Activated CD4-positive, alpha-beta T cell treated with anti-CD3 and anti-CD28 coated beads, Interleukin-2, Interleukin-4, amounts not matched to agents 100 ng/mL and 50 ng/mL, durations not matched to agents 16 hours and 8 hours (primary cell): ENCODE results near the gene KHDC4.
"Not testable (repeated sequence)": the region's sequence is repeated elsewhere in the genome, so short reads cannot be mapped to it uniquely, and the experiment has no call there.

ENCODE experiments used
- DNase-seq: peaks from one replicate; pipeline ENCODE4 v3.0.0-alpha.2; 2020; ENCODE audit warnings: low spot score

Gene KHDC4

DNA sequence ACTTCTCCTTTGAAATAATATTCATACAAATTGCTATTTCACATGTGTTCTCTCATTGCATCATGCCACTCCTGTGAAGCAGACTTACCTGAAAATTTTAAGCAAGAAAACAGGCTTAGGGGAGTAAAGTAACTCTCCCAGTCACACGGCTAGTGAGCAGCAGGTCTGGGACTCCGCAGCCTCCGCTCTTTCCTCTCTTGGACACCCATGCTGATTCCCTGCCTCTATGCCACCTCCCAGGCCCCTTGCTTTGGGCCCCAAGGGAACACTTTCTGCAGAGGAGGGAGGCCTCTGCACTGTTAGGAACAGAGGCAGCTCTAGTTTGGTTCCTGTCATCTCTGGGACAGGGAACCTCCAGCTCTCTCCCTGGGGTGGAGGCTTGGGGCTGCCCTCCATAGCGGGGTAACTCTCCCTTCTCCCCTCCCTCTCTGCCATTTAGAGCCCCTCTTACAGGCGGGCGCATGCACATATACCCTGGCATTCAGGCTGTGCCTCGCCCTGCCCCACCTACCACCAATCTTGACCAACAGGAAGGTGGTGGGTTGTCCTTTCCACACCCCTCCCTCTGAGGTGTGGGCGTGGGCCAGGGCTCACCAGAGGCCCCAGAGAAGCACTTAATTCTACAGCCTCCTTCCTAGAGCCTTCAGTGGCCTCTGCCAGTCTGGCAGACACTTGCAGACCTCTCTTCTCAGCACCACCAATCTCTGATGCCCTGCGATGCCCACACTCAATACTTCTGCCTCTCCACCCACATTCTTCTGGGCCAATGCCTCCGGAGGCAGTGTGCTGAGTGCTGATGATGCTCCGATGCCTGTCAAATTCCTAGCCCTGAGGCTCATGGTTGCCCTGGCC is 7.0 kb upstream of the KHDC4 start, which contains the start of gene RXFP4:
Gene RXFP4 (plus strand): TSS at position 646 of the 852 bp plus-strand sequence. CDS start 72 bp downstream, at position 718.
- no peak for DNase-seq

DNA sequence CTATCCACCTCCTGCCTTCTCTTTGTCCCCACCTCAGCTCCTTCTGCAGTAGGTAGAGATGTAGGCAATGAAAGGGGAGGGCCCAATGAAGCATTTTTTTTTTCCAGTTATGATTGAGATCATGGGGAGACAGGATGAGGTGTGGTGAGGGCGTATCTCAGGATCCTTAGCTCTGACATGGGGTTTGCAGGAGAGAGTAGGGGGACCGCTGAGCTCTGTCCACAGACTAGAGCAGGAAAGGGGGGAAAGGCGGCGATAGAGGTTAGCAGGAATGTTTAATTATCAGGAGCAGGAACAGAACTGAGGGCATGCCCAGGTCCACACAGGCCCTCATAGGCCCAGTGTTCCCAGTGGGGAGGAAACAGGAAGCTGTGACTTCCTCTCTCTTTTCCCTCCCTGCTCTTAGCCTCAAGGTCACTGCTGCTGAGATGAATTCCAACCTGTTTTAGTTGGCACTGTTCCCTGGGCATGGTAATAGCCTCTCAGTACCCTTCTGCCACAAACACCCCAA is 6.3 kb upstream of the KHDC4 start:
- DNase-seq: no peak

DNA sequence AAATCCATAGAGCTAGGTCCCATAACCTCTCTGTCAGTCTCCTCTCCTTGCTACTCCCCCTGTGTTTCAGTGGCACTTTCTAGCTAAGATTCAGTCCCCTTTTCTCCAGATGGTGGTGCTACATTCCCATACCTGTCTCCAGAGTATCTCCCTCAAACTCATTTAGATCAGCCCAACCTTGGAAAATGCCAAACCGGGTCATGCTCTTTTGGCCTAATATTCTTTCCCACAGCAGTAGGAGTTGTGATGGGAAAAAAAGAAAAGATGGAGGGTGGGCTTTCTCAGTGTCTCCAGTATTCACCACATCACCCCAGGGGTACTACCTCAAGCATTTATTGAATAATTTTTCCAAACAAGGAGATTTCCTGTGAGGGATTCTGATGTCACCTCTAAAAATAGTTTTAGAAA is 4.0 kb upstream of the KHDC4 start:
- DNase-seq: peak; percentile 73

DNA sequence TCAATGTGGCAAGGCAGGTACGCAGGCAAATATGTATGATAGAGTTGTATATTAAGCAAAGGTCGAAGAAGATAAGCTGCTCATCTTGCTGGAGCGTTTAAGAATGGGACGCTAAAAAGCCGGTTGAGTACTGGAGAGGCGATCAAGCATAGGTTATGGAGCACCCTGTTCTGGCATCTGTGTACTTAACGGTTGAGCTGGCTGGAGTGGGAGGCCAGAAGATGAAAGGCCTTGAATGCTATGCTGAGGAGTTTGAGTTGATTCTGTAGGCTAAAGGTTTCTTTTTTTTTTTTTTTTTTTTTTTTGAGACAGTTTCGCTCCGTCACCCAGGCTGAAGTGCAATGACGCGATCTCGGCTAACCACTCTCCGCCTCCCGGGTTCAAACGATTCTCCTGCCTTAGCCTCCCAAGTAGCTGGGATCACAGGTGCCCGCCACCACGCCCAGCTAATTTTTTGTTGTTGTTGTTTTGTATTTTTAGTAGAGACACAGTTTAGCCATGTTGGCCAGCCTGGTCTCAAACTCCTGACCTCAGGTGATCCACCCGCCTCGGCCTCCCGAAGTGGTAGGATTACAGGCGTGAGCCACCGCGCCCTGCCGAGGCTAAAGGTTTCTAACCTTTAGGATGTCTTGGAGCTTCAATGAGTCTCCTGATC is 850 bp upstream of the KHDC4 start:
- no peak for DNase-seq

DNA sequence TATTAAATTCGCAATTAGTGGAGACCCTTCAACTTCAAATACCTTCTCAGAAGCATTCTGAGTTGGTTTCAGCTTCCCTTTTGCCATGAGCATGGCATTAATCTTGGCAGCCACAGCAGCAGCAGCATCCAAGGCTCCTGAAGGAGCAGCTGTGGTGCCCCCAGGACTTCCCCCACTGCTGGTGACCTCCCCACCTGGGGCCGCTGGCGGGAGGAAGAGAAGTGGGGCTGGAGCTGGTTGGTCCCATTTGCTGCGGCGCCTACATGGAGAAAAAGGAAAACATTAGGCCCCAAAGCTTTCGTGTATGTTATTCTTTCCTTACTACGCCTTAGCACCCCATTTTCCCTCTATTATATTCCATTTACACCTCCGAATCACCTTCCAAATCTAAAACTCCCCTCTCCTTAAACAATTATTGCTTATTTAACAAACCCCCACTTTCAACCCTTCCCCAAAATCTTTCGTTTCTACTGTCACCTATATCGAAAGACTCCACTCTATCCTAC is 569 bp downstream of the KHDC4 start:
- no peak for DNase-seq

DNA sequence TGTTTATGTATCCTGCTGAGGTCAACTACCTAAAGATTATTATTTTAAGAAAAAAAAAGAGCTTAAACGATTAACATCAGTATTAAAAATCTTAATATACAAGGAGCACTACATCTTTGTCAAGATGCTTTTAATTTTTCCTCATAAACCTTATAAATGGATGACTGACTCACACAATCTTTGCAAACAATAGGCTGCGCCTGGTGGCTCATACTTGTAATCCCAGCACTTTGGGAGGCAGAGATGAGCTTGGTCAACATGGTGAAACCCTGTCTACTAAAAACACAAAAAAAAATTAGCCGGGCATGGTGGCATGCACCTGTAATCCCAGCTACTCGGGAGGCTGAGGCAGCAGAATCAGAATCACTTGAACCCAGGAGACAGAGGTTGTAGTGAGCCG is 1.7 kb downstream of the KHDC4 start:
- DNase-seq: no peak

DNA sequence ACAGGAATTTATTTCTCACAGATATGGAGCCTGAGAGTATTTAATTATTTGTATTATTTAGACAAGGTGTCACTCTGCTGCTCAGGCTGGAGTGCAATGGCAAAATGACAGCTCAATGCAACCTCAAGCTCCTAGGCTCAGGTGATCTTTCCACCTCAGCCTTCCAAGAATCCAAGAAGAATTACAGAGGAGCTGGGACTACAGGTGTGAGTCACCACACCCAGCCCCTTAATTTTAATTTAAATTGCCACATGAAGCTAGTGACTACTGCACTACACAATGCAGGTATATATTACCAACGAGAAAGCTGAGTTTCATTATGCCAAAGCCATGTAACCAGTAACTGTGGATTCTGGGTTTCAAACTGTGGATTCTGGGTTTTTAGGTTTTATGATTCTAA is 2.1 kb downstream of the KHDC4 start:
- no peak for DNase-seq

- DNase-seq: no peak
Measured at GRCh38 chr1:155931332-155932038, 2.7 kb downstream of the KHDC4 start.

- not testable (repeated sequence) for DNase-seq
Measured at GRCh38 chr1:155930725-155931124, 3.5 kb downstream of the KHDC4 start.

- DNase-seq: no peak
Measured at GRCh38 chr1:155929057-155929456, 5.2 kb downstream of the KHDC4 start.

GRCh38 chr1:155925506-155925905 is 8.7 kb downstream of the KHDC4 start:
- DNase-seq: no peak

DNA sequence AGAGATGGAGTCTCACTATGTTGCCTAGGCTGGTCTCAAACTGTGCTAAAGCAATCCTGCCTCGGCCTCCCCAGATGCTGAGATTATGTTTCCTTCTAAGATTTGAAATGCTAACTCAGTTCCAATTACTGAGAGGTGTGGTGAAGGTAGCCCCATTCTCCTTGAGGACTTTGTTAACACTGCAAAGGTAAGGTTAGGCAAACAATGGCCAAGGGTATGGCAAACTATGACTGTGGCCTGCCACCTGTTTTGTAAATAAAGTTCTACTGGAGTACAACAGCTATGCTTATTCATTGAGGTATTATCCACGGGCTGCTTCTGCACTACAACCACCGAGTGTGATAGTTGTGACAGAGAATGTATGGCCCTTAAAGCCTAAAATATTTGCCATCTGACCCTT is 13.5 kb downstream of the KHDC4 start:
- DNase-seq: no peak

GRCh38 chr1:155919801-155920200 is 14.4 kb downstream of the KHDC4 start:
- DNase-seq: no peak

GRCh38 chr1:155918660-155919059 is 15.6 kb downstream of the KHDC4 start:
- DNase-seq: no peak

DNA sequence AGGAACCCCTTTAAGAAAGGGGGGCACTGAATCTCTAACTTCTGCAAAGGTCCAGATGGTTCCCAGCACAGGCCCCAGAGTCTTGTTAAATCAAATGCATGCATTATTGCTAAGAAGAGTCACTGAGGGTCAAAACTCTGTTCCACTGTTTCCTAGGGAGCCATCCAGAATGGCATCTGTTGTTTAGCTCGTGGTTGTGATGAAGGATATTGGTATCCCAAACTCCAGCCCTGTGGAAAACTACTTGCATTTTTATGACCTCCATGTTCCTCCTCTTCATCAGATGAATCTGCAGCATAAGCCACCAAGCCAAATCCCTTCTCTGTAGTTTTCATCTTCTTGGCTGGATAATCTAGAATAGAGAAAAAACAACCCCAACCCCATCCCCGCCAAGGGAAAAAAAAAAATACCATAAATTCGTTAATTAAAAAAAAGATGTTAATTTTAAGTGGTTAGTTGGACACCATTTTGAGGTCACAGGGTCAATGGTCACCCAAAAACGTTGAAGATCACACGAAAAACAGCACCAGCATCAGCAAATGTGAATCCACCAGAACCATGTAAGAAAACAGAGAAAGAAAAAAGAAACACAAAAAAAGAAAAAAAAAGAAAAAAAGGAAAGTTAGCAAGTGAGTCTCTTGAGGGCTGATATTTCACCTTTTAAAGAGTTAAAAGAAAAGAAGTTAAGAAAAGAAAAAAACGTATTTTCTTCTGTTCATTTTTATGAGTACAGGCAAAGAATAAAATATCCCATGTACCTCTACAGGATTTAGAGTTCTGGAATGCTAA is 20.1 kb downstream of the KHDC4 start:
- no peak for DNase-seq

DNA sequence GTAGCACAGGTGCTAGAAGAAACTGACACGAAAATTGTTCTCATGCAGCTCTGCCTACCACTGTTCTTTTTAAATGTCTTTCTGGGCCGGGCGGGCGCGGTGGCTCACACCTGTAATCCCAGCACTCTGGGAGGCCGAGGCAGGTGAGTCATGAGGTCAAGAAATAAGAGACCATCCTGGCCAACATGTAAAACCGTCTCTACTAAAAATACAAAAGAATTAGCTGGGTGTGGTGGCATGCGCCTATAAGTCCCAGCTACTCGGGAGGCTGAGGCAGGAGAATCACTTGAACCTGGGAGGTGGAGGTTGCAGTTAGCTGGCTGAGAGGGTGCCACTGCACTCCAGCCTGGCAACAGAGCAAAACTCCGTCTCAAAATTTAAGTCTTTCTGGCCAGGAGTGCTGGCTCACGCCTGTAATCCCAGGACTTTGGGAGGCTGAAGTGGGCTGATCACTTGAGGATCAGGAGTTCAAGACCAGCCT is 22.1 kb downstream of the KHDC4 start:
- DNase-seq: no peak

GRCh38 chr1:155911156-155912055 is 22.8 kb downstream of the KHDC4 start, which contains the start of gene RIT1:
RIT1 (minus strand) TSS chr1:155911349; CDS start chr1:155910761, 588 bp downstream.
- peak; percentile 87 for DNase-seq

GRCh38 chr1:155910621-155911121 is 23.5 kb downstream of the KHDC4 start:
- DNase-seq: no peak

GRCh38 chr1:155909894-155910293 is 24.3 kb downstream of the KHDC4 start:
- DNase-seq: no peak

DNA sequence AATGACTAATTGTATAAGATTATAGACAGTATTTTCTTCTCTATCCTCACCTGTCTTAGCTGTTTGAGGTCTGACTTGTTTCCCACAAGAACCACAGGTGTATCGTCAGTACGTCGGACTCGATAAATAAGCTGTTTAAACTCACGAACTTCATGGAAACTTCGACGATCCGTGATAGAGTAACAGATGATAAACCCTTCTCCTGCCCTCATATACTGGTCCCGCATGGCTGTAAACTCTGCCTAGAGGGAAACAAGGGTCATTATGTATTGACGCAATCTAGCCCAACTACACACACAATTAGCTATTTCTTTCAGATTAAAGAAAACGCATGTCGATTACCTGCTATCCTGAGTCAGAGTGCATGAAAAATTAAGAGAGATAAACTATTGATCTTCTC is 30.0 kb downstream of the KHDC4 start:
- no peak for DNase-seq
